Panc1 (cell line): Measurements from ENCODE around the gene USH2A.

Experiments
- POLR2AphosphoS5 ChIP-seq: IDR thresholded peaks from 2 replicates; pipeline ENCODE4 v1.6.1; 2012; ENCODE audit warnings: mild to moderate bottlenecking, low read depth, low read length, moderate library complexity
- SIN3A ChIP-seq: IDR thresholded peaks from 2 replicates; pipeline ENCODE4 v1.6.1; 2012; ENCODE audit warnings: low read depth, mild to moderate bottlenecking, low read length, moderate library complexity, borderline replicate concordance; ENCODE audit not compliant: insufficient read depth
- TCF7L2 ChIP-seq: IDR thresholded peaks from 2 replicates; pipeline ENCODE4 v1.6.1; 2011; ENCODE audit warnings: mild to moderate bottlenecking, low read depth, low read length, inconsistent platforms
- TF ChIP-seq, protein P1 (sequence below): fragments of 450-650 bp; IDR thresholded peaks from 2 replicates; pipeline ENCODE4 v1.5.1; 2017; ENCODE audit warnings: mild to moderate bottlenecking
- TF ChIP-seq, protein P2 (sequence below), 2 experiments: IDR thresholded peaks; 2 replicates each; pipeline ENCODE4 v1.6.1; 2011 to 2012; ENCODE audit warnings: low read depth in 2 of 2, control low read depth in 1 of 2, low read length in 1 of 2, mild to moderate bottlenecking in 1 of 2, moderate library complexity in 1 of 2; ENCODE audit not compliant: insufficient read depth in 1 of 2

- no peak for TF ChIP-seq POLR2AphosphoS5
- TF ChIP-seq, protein P1, sequence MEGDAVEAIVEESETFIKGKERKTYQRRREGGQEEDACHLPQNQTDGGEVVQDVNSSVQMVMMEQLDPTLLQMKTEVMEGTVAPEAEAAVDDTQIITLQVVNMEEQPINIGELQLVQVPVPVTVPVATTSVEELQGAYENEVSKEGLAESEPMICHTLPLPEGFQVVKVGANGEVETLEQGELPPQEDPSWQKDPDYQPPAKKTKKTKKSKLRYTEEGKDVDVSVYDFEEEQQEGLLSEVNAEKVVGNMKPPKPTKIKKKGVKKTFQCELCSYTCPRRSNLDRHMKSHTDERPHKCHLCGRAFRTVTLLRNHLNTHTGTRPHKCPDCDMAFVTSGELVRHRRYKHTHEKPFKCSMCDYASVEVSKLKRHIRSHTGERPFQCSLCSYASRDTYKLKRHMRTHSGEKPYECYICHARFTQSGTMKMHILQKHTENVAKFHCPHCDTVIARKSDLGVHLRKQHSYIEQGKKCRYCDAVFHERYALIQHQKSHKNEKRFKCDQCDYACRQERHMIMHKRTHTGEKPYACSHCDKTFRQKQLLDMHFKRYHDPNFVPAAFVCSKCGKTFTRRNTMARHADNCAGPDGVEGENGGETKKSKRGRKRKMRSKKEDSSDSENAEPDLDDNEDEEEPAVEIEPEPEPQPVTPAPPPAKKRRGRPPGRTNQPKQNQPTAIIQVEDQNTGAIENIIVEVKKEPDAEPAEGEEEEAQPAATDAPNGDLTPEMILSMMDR, result no peak
- no peak for TF ChIP-seq SIN3A
- TF ChIP-seq, protein P2, sequence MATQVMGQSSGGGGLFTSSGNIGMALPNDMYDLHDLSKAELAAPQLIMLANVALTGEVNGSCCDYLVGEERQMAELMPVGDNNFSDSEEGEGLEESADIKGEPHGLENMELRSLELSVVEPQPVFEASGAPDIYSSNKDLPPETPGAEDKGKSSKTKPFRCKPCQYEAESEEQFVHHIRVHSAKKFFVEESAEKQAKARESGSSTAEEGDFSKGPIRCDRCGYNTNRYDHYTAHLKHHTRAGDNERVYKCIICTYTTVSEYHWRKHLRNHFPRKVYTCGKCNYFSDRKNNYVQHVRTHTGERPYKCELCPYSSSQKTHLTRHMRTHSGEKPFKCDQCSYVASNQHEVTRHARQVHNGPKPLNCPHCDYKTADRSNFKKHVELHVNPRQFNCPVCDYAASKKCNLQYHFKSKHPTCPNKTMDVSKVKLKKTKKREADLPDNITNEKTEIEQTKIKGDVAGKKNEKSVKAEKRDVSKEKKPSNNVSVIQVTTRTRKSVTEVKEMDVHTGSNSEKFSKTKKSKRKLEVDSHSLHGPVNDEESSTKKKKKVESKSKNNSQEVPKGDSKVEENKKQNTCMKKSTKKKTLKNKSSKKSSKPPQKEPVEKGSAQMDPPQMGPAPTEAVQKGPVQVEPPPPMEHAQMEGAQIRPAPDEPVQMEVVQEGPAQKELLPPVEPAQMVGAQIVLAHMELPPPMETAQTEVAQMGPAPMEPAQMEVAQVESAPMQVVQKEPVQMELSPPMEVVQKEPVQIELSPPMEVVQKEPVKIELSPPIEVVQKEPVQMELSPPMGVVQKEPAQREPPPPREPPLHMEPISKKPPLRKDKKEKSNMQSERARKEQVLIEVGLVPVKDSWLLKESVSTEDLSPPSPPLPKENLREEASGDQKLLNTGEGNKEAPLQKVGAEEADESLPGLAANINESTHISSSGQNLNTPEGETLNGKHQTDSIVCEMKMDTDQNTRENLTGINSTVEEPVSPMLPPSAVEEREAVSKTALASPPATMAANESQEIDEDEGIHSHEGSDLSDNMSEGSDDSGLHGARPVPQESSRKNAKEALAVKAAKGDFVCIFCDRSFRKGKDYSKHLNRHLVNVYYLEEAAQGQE (IDR thresholded peaks at IDR 0.05; ENCODE audit: insufficient read depth in 1 of 2, low read depth in 2 of 2, low read length in 1 of 2), result no peak
- no peak for TF ChIP-seq TCF7L2
These were observed 35.5 kb downstream of the USH2A start for GRCh38 chr1:216387782-216388181.
